HEK293 (cell line): ENCODE data around the gene BIN1.

Experiments
- CTCF ChIP-seq: fragments of 450-650 bp; formaldehyde crosslinking; IDR thresholded peaks from 2 replicates; pipeline ENCODE4 v1.5.1; 2016; ENCODE audit warnings: missing biosample characterization, missing genetic modification characterization
- FEZF1 ChIP-seq: fragments of 450-650 bp; formaldehyde crosslinking; IDR thresholded peaks from 2 replicates; pipeline ENCODE4 v1.5.1; 2016; ENCODE audit warnings: missing biosample characterization, missing genetic modification characterization
- GLI2 ChIP-seq: fragments of 450-650 bp; formaldehyde crosslinking; IDR thresholded peaks from 2 replicates; pipeline ENCODE4; 2017; ENCODE audit warnings: missing biosample characterization, missing genetic modification characterization, low read depth, borderline replicate concordance
- GLIS2 ChIP-seq: fragments of 450-650 bp; formaldehyde crosslinking; IDR thresholded peaks from 2 replicates; pipeline ENCODE4 v1.5.1; 2016; ENCODE audit warnings: missing biosample characterization, missing genetic modification characterization
- KLF17 ChIP-seq: fragments of 450-650 bp; formaldehyde crosslinking; IDR thresholded peaks from 2 replicates; pipeline ENCODE4 v1.5.1; 2016; ENCODE audit warnings: missing biosample characterization, missing genetic modification characterization
- KLF9 ChIP-seq: fragments of 450-650 bp; formaldehyde crosslinking; IDR thresholded peaks from 2 replicates; pipeline ENCODE4 v1.5.1; 2016; ENCODE audit warnings: missing biosample characterization, missing genetic modification characterization, low read depth
- OVOL3 ChIP-seq: fragments of 450-650 bp; formaldehyde crosslinking; IDR thresholded peaks from 2 replicates; pipeline ENCODE4 v1.5.1; 2016; ENCODE audit warnings: missing biosample characterization, missing genetic modification characterization
- SALL2 ChIP-seq: fragments of 450-650 bp; formaldehyde crosslinking; IDR thresholded peaks from 2 replicates; pipeline ENCODE4 v1.5.0; 2017; ENCODE audit warnings: missing biosample characterization, mild to moderate bottlenecking, missing genetic modification characterization, borderline replicate concordance
- SCRT2 ChIP-seq: fragments of 450-650 bp; formaldehyde crosslinking; IDR thresholded peaks from 2 replicates; pipeline ENCODE4 v1.5.1; 2016; ENCODE audit warnings: missing biosample characterization, missing genetic modification characterization
- SP7 ChIP-seq: fragments of 450-650 bp; formaldehyde crosslinking; IDR thresholded peaks from 2 replicates; pipeline ENCODE4 v1.5.1; 2016; ENCODE audit warnings: missing biosample characterization, missing genetic modification characterization
- YY1 ChIP-seq: fragments of 450-650 bp; formaldehyde crosslinking; IDR thresholded peaks from 2 replicates; pipeline ENCODE4 v1.5.1; 2018; ENCODE audit warnings: missing biosample characterization, missing genetic modification characterization
- ZBTB17 ChIP-seq: fragments of 450-650 bp; formaldehyde crosslinking; IDR thresholded peaks from 2 replicates; pipeline ENCODE4 v1.5.1; 2016; ENCODE audit warnings: missing biosample characterization, missing genetic modification characterization
- ZBTB48 ChIP-seq: fragments of 450-650 bp; formaldehyde crosslinking; IDR thresholded peaks from 2 replicates; pipeline ENCODE4 v1.5.1; 2016; ENCODE audit warnings: missing biosample characterization, missing genetic modification characterization
- ZFP41 ChIP-seq: fragments of 450-650 bp; formaldehyde crosslinking; IDR thresholded peaks from 2 replicates; pipeline ENCODE4 v1.5.1; 2016; ENCODE audit warnings: missing biosample characterization, missing genetic modification characterization, borderline replicate concordance
- ZIC2 ChIP-seq: fragments of 450-650 bp; formaldehyde crosslinking; IDR thresholded peaks from 2 replicates; pipeline ENCODE4 v1.5.1; 2016; ENCODE audit warnings: missing biosample characterization, missing genetic modification characterization
- ZNF132 ChIP-seq: fragments of 450-650 bp; formaldehyde crosslinking; IDR thresholded peaks from 2 replicates; pipeline ENCODE4 v1.5.1; 2017; ENCODE audit warnings: missing biosample characterization, missing genetic modification characterization, borderline replicate concordance
- ZNF155 ChIP-seq: fragments of 450-650 bp; formaldehyde crosslinking; IDR thresholded peaks from 2 replicates; pipeline ENCODE4 v1.5.1; 2016; ENCODE audit warnings: missing biosample characterization, missing genetic modification characterization
- ZNF157 ChIP-seq: fragments of 450-650 bp; formaldehyde crosslinking; IDR thresholded peaks from 2 replicates; pipeline ENCODE4 v1.5.1; 2016; ENCODE audit warnings: missing biosample characterization, missing genetic modification characterization
- ZNF16 ChIP-seq: fragments of 450-650 bp; formaldehyde crosslinking; IDR thresholded peaks from 2 replicates; pipeline ENCODE4 v1.5.1; 2016; ENCODE audit warnings: low read depth, missing biosample characterization, missing genetic modification characterization
- ZNF169 ChIP-seq: fragments of 450-650 bp; formaldehyde crosslinking; IDR thresholded peaks from 2 replicates; pipeline ENCODE4 v1.5.1; 2016; ENCODE audit warnings: missing biosample characterization, missing genetic modification characterization
- ZNF174 ChIP-seq: fragments of 450-650 bp; formaldehyde crosslinking; IDR thresholded peaks from 2 replicates; pipeline ENCODE4 v1.5.0; 2017; ENCODE audit warnings: missing biosample characterization, mild to moderate bottlenecking, missing genetic modification characterization
- ZNF223 ChIP-seq: fragments of 450-650 bp; formaldehyde crosslinking; IDR thresholded peaks from 2 replicates; pipeline ENCODE4 v1.5.1; 2016; ENCODE audit warnings: missing biosample characterization, missing genetic modification characterization
- ZNF239 ChIP-seq: fragments of 450-650 bp; formaldehyde crosslinking; IDR thresholded peaks from 2 replicates; pipeline ENCODE4 v1.5.1; 2016; ENCODE audit warnings: missing biosample characterization, missing genetic modification characterization
- ZNF302 ChIP-seq: fragments of 450-650 bp; formaldehyde crosslinking; IDR thresholded peaks from 2 replicates; pipeline ENCODE4 v1.5.1; 2016; ENCODE audit warnings: missing biosample characterization, missing genetic modification characterization, low read depth
- ZNF391 ChIP-seq: fragments of 450-650 bp; formaldehyde crosslinking; IDR thresholded peaks from 2 replicates; pipeline ENCODE4 v1.5.1; 2016; ENCODE audit warnings: low read depth, missing biosample characterization, missing genetic modification characterization, borderline replicate concordance
- ZNF394 ChIP-seq: fragments of 450-650 bp; formaldehyde crosslinking; IDR thresholded peaks from 2 replicates; pipeline ENCODE4 v1.5.1; 2016; ENCODE audit warnings: missing biosample characterization, missing genetic modification characterization, mild to moderate bottlenecking, moderate library complexity, borderline replicate concordance
- ZNF514 ChIP-seq: fragments of 450-650 bp; formaldehyde crosslinking; IDR thresholded peaks from 2 replicates; pipeline ENCODE4 v1.5.1; 2016; ENCODE audit warnings: missing biosample characterization, missing genetic modification characterization
- ZNF521 ChIP-seq: fragments of 450-650 bp; formaldehyde crosslinking; IDR thresholded peaks from 2 replicates; pipeline ENCODE4 v1.5.1; 2017; ENCODE audit warnings: missing biosample characterization, mild to moderate bottlenecking, missing genetic modification characterization
- ZNF555 ChIP-seq: fragments of 450-650 bp; formaldehyde crosslinking; conservative IDR thresholded peaks from 2 replicates; pipeline ENCODE4 v1.5.1; 2017; ENCODE audit warnings: missing biosample characterization, mild to moderate bottlenecking, missing genetic modification characterization, inconsistent platforms
- ZNF560 ChIP-seq: fragments of 450-650 bp; formaldehyde crosslinking; IDR thresholded peaks from 2 replicates; pipeline ENCODE4 v1.5.1; 2017; ENCODE audit warnings: missing biosample characterization, missing genetic modification characterization, borderline replicate concordance
- ZNF561 ChIP-seq: fragments of 450-650 bp; IDR thresholded peaks from 2 replicates; pipeline ENCODE4 v1.5.1; 2018; ENCODE audit warnings: missing biosample characterization, missing genetic modification characterization, borderline replicate concordance
- ZNF707 ChIP-seq: fragments of 450-650 bp; formaldehyde crosslinking; IDR thresholded peaks from 2 replicates; pipeline ENCODE4 v1.5.1; 2016; ENCODE audit warnings: missing biosample characterization, missing genetic modification characterization
- ZNF776 ChIP-seq: fragments of 450-650 bp; formaldehyde crosslinking; IDR thresholded peaks from 2 replicates; pipeline ENCODE4 v1.5.0; 2017; ENCODE audit warnings: missing biosample characterization, missing genetic modification characterization, borderline replicate concordance
- ZNF777 ChIP-seq: fragments of 450-650 bp; formaldehyde crosslinking; IDR thresholded peaks from 2 replicates; pipeline ENCODE4 v1.5.1; 2017; ENCODE audit warnings: missing biosample characterization, missing genetic modification characterization, borderline replicate concordance
- ZNF837 ChIP-seq: fragments of 450-650 bp; formaldehyde crosslinking; IDR thresholded peaks from 2 replicates; pipeline ENCODE4 v1.5.1; 2016; ENCODE audit warnings: missing biosample characterization, missing genetic modification characterization
- ZNF843 ChIP-seq: fragments of 450-650 bp; formaldehyde crosslinking; IDR thresholded peaks from 2 replicates; pipeline ENCODE4 v1.5.1; 2016; ENCODE audit warnings: missing biosample characterization, missing genetic modification characterization
- ZSCAN23 ChIP-seq: fragments of 450-650 bp; formaldehyde crosslinking; IDR thresholded peaks from 2 replicates; pipeline ENCODE4 v1.5.1; 2016; ENCODE audit warnings: missing biosample characterization, missing genetic modification characterization
- TF ChIP-seq, protein P1 (sequence below): fragments of 450-650 bp; formaldehyde crosslinking; IDR thresholded peaks from 2 replicates; pipeline ENCODE4 v1.5.1; 2016; ENCODE audit warnings: missing biosample characterization, missing genetic modification characterization
- TF ChIP-seq, protein P2 (sequence below): fragments of 450-650 bp; IDR thresholded peaks from 2 replicates; pipeline ENCODE4 v1.5.1; 2018; ENCODE audit warnings: missing biosample characterization, missing genetic modification characterization

Gene BIN1

GRCh38 chr2:127000937-127001336 is 106.0 kb downstream of the BIN1 start (continued):
- TF ChIP-seq CTCF, result no peak
- TF ChIP-seq ZNF132 (tag by site-specific recombination), result no peak
- TF ChIP-seq ZNF777 (tag by site-specific recombination), result no peak
- TF ChIP-seq ZNF561 (tag by site-specific recombination), result no peak
- peak; percentile 60; the same call in 1 of the 2 replicates for TF ChIP-seq ZBTB17 (tag by site-specific recombination)
- TF ChIP-seq ZIC2 (tag by site-specific recombination), result no peak
- TF ChIP-seq ZNF174, result no peak
- TF ChIP-seq, protein P1, sequence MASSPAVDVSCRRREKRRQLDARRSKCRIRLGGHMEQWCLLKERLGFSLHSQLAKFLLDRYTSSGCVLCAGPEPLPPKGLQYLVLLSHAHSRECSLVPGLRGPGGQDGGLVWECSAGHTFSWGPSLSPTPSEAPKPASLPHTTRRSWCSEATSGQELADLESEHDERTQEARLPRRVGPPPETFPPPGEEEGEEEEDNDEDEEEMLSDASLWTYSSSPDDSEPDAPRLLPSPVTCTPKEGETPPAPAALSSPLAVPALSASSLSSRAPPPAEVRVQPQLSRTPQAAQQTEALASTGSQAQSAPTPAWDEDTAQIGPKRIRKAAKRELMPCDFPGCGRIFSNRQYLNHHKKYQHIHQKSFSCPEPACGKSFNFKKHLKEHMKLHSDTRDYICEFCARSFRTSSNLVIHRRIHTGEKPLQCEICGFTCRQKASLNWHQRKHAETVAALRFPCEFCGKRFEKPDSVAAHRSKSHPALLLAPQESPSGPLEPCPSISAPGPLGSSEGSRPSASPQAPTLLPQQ (tag by site-specific recombination), result peak; percentile 61
- no peak for TF ChIP-seq GLIS2 (tag by site-specific recombination)
- TF ChIP-seq KLF17 (tag by site-specific recombination), result peak; percentile 61
- no peak for TF ChIP-seq OVOL3 (tag by site-specific recombination)
- peak; percentile 77; the same call in 1 of the 2 replicates for TF ChIP-seq ZNF843 (tag by site-specific recombination)
- peak; percentile 78 for TF ChIP-seq ZNF394 (tag by site-specific recombination)
- TF ChIP-seq SP7, result peak; percentile 98
- no peak for TF ChIP-seq ZNF302 (tag by site-specific recombination)
- no peak for TF ChIP-seq YY1 (tag by site-specific recombination)
- no peak for TF ChIP-seq ZNF776 (tag by site-specific recombination)
- no peak for TF ChIP-seq ZNF16 (tag by site-specific recombination)
- no peak for TF ChIP-seq ZNF555 (tag by site-specific recombination)
- no peak for TF ChIP-seq KLF9 (tag by site-specific recombination)
- no peak for TF ChIP-seq ZBTB48 (tag by site-specific recombination)
- TF ChIP-seq ZNF514, result no peak
- TF ChIP-seq FEZF1 (tag by site-specific recombination), result peak; percentile 22; the same call in 1 of the 2 replicates
- peak; percentile 74 for TF ChIP-seq GLI2 (tag by site-specific recombination)
- no peak for TF ChIP-seq ZNF560 (tag by site-specific recombination)
- no peak for TF ChIP-seq ZNF837
- peak; percentile 43; the same call in 1 of the 2 replicates for TF ChIP-seq SCRT2
- peak; percentile 85 for TF ChIP-seq ZSCAN23 (tag by site-specific recombination)
- TF ChIP-seq ZNF707 (tag by site-specific recombination), result no peak
- TF ChIP-seq ZNF169 (tag by site-specific recombination), result no peak
- TF ChIP-seq ZNF157 (tag by site-specific recombination), result no peak
- no peak for TF ChIP-seq SALL2
- no peak for TF ChIP-seq ZFP41 (tag by site-specific recombination)
- no peak for TF ChIP-seq ZNF239
- TF ChIP-seq, protein P2, sequence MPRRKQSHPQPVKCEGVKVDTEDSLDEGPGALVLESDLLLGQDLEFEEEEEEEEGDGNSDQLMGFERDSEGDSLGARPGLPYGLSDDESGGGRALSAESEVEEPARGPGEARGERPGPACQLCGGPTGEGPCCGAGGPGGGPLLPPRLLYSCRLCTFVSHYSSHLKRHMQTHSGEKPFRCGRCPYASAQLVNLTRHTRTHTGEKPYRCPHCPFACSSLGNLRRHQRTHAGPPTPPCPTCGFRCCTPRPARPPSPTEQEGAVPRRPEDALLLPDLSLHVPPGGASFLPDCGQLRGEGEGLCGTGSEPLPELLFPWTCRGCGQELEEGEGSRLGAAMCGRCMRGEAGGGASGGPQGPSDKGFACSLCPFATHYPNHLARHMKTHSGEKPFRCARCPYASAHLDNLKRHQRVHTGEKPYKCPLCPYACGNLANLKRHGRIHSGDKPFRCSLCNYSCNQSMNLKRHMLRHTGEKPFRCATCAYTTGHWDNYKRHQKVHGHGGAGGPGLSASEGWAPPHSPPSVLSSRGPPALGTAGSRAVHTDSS (tag by site-specific recombination), result no peak
- no peak for TF ChIP-seq ZNF391
- TF ChIP-seq ZNF223 (tag by site-specific recombination), result no peak
- no peak for TF ChIP-seq ZNF521
- TF ChIP-seq ZNF155 (tag by site-specific recombination), result no peak
